GM19467 (cell line): Measurements from ENCODE around the gene IL6R.
"Not testable (repeated sequence)": the region's sequence is repeated elsewhere in the genome, so short reads cannot be mapped to it uniquely, and the experiment has no call there.

Experiments used
- ATAC-seq: cut with Tn5 transposase; IDR thresholded peaks from one replicate; pipeline ENCODE4 v1.9.1; 2021; ENCODE audit warnings: mild to moderate bottlenecking, moderate library complexity; ENCODE audit not compliant: unreplicated experiment

IL6R gene

GRCh38 chr1:154478639-154479038, 73.5 kb downstream of the IL6R start:
- no peak for ATAC-seq

- ATAC-seq = no peak
Measured at GRCh38 chr1:154479764-154480421, 74.8 kb downstream of the IL6R start.

DNA sequence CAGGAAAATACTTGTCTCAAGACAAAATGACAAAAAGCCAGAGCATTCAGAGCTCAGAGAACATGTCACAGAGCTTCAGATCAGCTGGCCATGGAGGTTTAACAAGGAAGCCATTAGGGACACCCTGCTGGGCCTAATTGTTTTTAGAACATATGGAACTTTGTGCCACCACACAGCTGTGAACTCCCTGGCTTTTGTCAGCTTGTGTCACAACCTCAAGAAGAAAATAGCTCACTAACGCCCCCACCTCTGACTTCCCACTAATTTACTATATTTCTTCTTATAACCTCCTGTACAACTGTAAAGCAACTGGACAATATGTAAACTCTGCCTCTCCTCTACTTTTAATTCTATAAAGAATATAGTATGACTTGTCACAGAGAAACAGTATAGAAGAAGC, 75.9 kb downstream of the IL6R start:
- no peak for ATAC-seq

- no peak for ATAC-seq
Measured at GRCh38 chr1:154483941-154484803, 79.0 kb downstream of the IL6R start.

DNA sequence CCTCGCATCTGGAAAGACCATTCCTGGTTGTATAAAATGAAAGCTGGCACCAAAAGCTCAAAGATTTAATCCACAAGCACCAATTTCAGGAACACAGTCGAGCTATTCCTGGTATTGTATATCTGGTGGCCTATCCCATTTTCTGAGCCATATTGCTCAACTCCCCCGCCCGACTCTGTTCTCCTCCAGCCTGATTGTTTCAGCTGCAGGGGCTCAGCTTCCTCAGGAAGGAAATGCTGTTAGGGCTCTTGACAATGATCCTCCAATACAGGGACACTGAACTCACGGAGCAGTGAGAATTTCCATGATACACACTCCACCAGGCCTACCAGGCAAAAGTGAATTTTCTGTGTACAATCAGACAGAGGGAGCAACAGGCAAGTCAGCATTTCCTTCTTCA, 80.0 kb downstream of the IL6R start:
- ATAC-seq = no peak

DNA sequence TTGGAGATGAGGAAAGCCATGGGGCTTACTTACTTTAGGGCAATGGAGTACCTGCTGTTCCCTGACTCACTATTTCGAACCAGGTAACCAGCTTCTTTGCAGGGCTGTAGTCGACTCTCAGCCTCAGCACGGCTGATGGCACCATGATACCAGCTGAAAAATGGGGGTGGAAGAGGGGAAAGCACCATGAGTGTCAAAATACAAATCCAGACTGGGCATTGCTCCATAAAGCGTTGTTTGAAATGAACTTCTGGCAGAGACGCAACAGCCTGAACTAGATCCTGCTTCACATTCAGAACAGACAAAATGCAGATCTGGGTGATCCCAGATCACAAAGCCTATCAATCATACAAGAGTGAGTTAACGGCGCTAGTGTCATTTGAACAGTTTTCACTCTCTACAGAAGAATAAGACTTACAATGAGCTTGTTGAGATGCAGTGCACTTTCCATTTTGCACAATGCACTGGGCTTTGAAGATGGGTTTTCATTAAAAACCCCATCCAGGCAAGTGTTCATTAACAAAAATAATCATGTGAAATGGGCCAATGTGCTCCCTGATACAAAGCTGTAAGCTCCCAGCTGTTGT, 80.9 kb downstream of the IL6R start:
- ATAC-seq = no peak

- ATAC-seq = not testable (repeated sequence)
Measured at GRCh38 chr1:154486756-154487155, 81.6 kb downstream of the IL6R start.

GRCh38 chr1:154488922-154489321, 83.8 kb downstream of the IL6R start:
- no peak for ATAC-seq

DNA sequence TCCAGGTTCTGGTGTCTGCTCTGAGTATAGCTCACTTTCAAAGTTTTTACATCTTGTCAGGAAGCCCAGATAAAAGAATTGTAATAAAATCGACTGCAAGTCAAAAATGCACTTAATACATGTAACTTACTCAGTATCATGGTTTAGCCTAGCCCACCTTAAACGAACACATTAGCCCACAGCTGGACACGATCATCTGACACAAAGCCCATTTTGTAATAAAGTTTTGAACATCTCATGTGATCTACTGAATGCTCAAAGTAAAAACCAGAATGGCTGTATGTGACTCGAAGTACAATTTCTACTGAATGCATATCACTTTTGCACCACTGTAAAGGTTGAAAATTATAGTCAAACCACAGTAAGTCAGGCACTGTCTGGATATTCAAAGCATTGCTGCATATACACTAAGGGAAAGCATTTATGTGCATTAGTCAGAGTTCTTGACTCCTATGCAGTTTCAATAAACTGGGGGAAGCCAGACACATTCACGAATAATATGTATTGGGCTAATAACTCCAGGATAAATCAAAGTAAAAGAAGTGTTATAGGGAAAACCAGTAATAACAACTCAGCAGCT, 84.6 kb downstream of the IL6R start:
- ATAC-seq = no peak

GRCh38 chr1:154490317-154490716, 85.2 kb downstream of the IL6R start:
- no peak for ATAC-seq

DNA sequence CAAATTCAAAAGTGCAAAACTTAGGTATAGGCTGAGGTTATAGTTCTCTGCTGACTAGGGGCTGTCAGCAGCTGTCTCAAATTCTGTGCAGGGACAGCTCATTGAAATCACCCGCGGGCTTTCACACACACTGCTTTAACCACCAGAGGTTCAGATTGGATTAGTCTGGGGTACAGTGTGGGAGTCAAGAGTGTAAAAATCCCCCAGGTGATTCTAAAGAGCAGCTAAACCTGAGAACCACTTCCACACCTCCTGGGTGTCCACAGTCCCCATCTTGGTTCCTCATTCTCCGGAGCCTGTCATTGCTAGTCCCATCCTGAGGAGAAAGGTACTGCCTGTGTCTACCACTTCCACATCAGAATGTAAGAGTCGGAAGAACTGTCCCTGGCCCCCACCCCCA, 87.0 kb downstream of the IL6R start:
- no peak for ATAC-seq

DNA sequence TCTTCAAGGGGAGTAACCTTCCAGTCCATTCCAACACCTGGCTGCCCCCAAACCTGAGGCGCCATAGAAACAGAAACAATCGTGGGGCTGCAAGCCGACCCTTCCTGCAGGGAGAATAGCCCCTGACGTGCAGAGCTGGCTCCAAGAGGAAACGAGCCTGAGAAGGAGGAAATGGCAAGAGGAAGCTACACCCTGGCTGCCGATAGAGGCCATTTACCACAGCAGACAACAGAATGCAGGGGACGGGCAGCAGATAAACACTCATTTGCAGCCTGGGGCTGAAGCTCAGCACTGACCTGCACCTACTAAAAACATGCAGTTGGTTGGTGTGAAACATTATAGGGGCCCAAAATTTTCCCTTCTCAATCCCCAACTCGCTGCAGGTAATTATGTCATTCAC, 88.1 kb downstream of the IL6R start:
- ATAC-seq = no peak

- ATAC-seq = no peak
Measured at GRCh38 chr1:154495496-154496273, 90.5 kb downstream of the IL6R start.

DNA sequence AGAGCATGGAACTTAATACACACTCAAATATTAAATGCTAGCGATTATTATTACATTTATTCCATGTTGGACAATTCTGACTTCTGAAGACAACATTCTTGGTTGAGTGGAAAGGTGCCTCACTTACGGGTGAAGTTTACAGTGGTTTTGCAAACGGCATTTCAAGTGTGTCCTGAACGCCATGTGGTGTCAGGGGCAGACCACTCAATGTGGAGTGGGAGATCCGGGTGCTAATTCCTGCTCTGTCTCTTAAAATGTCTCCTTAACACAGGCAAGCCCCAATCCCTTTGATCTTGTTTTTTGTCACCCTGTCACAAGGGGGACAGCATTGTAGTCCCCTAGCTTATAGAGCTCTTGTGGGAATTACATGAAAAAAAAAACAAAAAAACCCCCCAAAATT, 91.2 kb downstream of the IL6R start:
- ATAC-seq = no peak

DNA sequence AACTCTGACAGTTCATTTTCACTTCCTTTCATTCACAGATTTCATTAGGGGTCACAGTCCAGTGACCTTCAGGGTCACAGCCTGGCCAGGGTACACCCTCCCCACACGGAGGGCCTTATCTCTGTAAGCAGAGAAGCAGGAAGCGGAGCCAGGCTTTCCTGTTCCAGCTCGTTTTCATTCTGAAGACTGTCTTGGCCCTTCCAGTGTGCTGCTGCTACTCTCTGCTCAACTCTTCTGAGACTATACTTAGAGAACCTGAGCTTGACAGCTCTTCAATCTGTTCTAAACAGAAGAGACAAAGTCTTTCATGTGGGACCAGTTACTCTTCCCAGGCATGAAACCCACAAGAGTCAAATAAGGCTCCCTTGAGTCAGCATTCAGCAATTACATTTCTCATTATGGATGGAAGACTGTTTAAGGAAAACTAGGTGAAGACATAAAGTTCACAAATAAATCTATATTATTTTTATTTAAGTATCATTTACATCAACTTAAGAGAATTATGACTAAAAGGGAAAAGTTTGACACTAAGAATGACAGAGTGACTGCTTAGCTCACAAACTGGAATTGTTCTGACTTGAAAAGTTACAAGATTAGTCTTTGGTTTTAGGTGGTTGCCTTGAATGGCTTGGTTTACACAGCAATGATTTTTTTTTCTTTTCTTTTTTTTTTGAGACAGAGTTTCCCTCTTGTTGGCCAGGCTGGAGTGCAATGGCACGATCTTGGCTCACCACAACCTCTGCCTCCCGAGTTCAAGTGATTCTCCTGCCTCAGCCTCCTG, 92.1 kb downstream of the IL6R start:
- ATAC-seq = no peak

- no peak for ATAC-seq
Measured at GRCh38 chr1:154499446-154499845, 94.3 kb downstream of the IL6R start.

DNA sequence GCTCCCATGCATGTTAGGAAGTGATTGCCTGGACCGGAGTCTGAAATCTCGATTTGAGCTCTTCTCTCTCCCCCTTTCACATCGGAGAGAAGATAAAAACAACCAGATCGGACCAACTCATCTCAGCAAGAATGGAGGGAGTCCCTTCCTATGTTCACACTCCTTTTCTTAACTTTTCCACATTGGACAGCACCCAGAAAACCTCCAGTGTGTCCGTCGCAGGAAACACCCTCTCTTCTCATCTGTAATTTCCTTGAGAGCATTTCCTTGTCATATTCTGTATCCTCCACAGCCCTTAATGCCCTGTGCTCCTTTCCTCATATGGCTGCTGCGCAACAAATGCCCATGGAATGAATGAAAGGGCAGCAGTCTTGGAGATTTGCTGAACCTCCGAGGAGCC, 95.4 kb downstream of the IL6R start:
- no peak for ATAC-seq

DNA sequence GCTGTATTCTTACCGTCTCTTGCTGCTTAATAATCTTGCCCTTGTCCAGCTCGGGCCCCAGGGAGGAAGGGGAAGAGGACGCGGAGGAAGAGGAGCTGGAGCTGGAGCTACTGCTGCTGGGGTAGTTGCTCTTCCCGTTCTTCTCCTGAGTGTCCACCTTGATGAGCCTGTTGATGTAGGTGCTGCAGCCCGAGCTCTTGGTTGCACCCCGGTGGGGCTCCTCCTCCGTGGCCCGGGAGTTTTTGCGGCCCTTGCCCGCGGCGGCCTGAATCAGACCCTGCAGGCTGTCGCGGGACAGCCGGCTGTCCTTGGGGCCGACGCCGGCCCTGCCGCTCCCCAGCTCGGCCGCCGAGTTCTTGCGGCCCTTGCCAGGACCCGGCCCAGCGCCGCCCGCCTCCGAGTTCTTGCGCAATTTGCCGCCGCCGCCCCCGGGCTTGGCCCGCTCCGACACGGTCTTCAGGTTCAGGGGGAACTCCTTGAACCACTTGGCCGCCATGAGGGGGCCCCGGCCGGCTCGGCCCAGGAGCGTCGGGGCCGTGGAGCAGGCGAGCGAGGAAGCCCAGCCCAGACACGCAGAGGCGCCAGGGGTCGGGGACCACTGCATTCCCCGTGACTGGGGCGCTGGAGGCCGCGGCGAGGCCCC, 96.4 kb downstream of the IL6R start:
- no peak for ATAC-seq

GRCh38 chr1:154502066-154502743, 97.1 kb downstream of the IL6R start, which contains the start of the genes SHE and TDRD10:
Gene SHE (minus strand): TSS chr1:154502412. CDS start chr1:154502026, 386 bp downstream.
Gene TDRD10 (plus strand): TSS chr1:154502219. CDS start chr1:154506904, 4,685 bp downstream.
- ATAC-seq = no peak
